ENCODE measurements around the gene RUNX2.
A peak's percentile ranks its signal among the peaks of the same experiment; 100 is the strongest.
"Not testable (repeated sequence)": the region's sequence is repeated elsewhere in the genome, so short reads cannot be mapped to it uniquely, and the experiment has no call there.

RUNX2 gene

GRCh38 chr6:45558858-45559257, 230.7 kb downstream of the RUNX2 start:
- DNase-seq (ENCODE audit: low read depth), result no peak

GRCh38 chr6:45560321-45560820, 232.2 kb downstream of the RUNX2 start:
- DNase-seq (ENCODE audit: low read depth), result not testable (repeated sequence)

GRCh38 chr6:45562171-45562570, 234.0 kb downstream of the RUNX2 start:
- DNase-seq (ENCODE audit: low read depth), result no peak

GRCh38 chr6:45563041-45563440, 234.9 kb downstream of the RUNX2 start:
- DNase-seq (ENCODE audit: low read depth), result no peak

GRCh38 chr6:45563844-45564243, 235.7 kb downstream of the RUNX2 start:
- no peak for DNase-seq (ENCODE audit: low read depth)

- DNase-seq (ENCODE audit: low read depth), result no peak
Observed at GRCh38 chr6:45566882-45567281, 238.8 kb downstream of the RUNX2 start.

- DNase-seq (ENCODE audit: low read depth), result no peak
Observed at GRCh38 chr6:45567879-45568278, 239.7 kb downstream of the RUNX2 start.

GRCh38 chr6:45568626-45569025, 240.5 kb downstream of the RUNX2 start:
- DNase-seq (ENCODE audit: low read depth), result no peak

- no peak for DNase-seq (ENCODE audit: low read depth)
Observed at GRCh38 chr6:45569210-45569945, 241.2 kb downstream of the RUNX2 start.

GRCh38 chr6:45571159-45571558, 243.0 kb downstream of the RUNX2 start:
- no peak for DNase-seq (ENCODE audit: low read depth)

GRCh38 chr6:45572833-45573232, 244.7 kb downstream of the RUNX2 start:
- no peak for DNase-seq (ENCODE audit: low read depth)

GRCh38 chr6:45574014-45574461, 245.9 kb downstream of the RUNX2 start:
- DNase-seq (ENCODE audit: low read depth), result no peak

GRCh38 chr6:45574885-45575284, 246.8 kb downstream of the RUNX2 start:
- no peak for DNase-seq (ENCODE audit: low read depth)

GRCh38 chr6:45576648-45577624, 248.8 kb downstream of the RUNX2 start:
- no peak for DNase-seq (ENCODE audit: low read depth)

- DNase-seq (ENCODE audit: low read depth), result no peak
Observed at GRCh38 chr6:45577836-45578504, 249.8 kb downstream of the RUNX2 start.

- no peak for DNase-seq (ENCODE audit: low read depth)
Observed at GRCh38 chr6:45584127-45584526, 256.0 kb downstream of the RUNX2 start.

- DNase-seq (ENCODE audit: low read depth), result no peak
Observed at GRCh38 chr6:45586216-45587171, 258.4 kb downstream of the RUNX2 start.

- no peak for DNase-seq (ENCODE audit: low read depth)
Observed at GRCh38 chr6:45587229-45588060, 259.3 kb downstream of the RUNX2 start.

GRCh38 chr6:45589367-45589766, 261.2 kb downstream of the RUNX2 start:
- DNase-seq (ENCODE audit: low read depth), result no peak

- DNase-seq (ENCODE audit: low read depth), result peak; percentile 44
Observed at GRCh38 chr6:45590226-45590625, 262.1 kb downstream of the RUNX2 start.

All from non-pigmented ciliary epithelial cell (primary cell).